Measurements from ENCODE around the gene ATP5PF. TPM values are rescaled to one million over a fixed set of nuclear protein-coding genes. Genes with fewer than 3 reads are reported as not detected.

The ATP5PF gene
- total RNA-seq, 1 experiment from 2014 or later: 156 TPM

DNA sequence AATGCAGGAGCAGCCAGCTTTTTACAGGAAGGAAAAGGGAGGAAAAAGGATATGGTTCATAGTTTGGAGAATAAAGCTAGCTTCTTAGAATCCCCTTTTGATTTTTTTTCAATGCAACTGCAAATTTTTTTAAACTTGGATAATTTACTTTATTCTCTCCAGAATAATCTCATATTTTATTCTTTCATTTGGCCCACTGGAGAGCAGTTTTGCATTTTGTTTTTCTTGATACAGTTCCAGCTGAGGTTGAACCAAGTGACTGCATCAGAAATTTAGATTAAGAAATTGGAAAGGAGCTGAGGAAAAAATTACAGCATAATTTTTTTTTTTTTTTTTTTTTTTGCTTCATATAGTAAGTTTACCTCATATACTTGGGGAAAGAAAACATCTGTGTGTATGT is 22.8 kb upstream of the ATP5PF start:
- Histone ChIP-seq H3K36me3 (ENCODE audit: control insufficient read depth, insufficient read depth, low read length) (no peaks in the 10 kb centered on the region), H3K9me3 (no peaks in the 10 kb centered on the region), H3K4me1 (no peaks in the 10 kb centered on the region), H3K27me3 (replicated peaks; ENCODE audit: control insufficient read depth, insufficient read depth, low read length) (no peaks in the 10 kb centered on the region), H3K4me3 (ENCODE audit: low read depth, low read length) (no peak overlapping the region)
- no peak for TF ChIP-seq CTCF (IDR thresholded peaks at IDR 0.05; ENCODE audit: insufficient read depth in 1 of 2, low read depth in 1 of 2, low read length in 1 of 2, severe bottlenecking in 1 of 2, unreplicated experiment in 1 of 2)
- H3K27me3 Mint-ChIP-seq (ENCODE audit: insufficient read depth, unreplicated experiment): no peaks in the 10 kb centered on the region
- no peak overlapping the region for H3K4me3 Mint-ChIP-seq (ENCODE audit: unreplicated experiment)
- no peak overlapping the region for H3K27ac Mint-ChIP-seq (ENCODE audit: unreplicated experiment)
- POLR2A ChIA-PET: no interaction called here
- H3K9me3 Mint-ChIP-seq (ENCODE audit: unreplicated experiment): no peaks in the 10 kb centered on the region
- no peak for DNase-seq
- intact Hi-C loops (cut with micrococcal nuclease; ENCODE audit: unreplicated experiment): no loop called here
- no peaks in the 10 kb centered on the region for H3K4me1 Mint-ChIP-seq (ENCODE audit: low read depth, unreplicated experiment)
- CTCF ChIA-PET: no interaction called here
- H3K36me3 Mint-ChIP-seq (ENCODE audit: insufficient read depth, unreplicated experiment): peaks cover 44% of the 10 kb centered on the region
- no TSS peak for BruUV-seq (replicated peaks)

- TF ChIP-seq CTCF (IDR thresholded peaks at IDR 0.05; ENCODE audit: insufficient read depth in 1 of 2, low read depth in 1 of 2, low read length in 1 of 2, severe bottlenecking in 1 of 2, unreplicated experiment in 1 of 2): no peak
- BruUV-seq (replicated peaks): no TSS peak
These were observed 21.7 kb upstream of the ATP5PF start for GRCh38 chr21:25756190-25756932.

GRCh38 chr21:25752416-25752815 is 17.7 kb upstream of the ATP5PF start:
- no peak overlapping the region for H3K4me3 ChIP-seq (ENCODE audit: low read depth, low read length)
- intact Hi-C loops (cut with micrococcal nuclease; ENCODE audit: unreplicated experiment): no loop called here
- no peak overlapping the region for H3K27ac Mint-ChIP-seq (ENCODE audit: unreplicated experiment)
- H3K4me1 Mint-ChIP-seq (ENCODE audit: low read depth, unreplicated experiment): no peaks in the 10 kb centered on the region
- H3K9me3 Mint-ChIP-seq (ENCODE audit: unreplicated experiment): no peaks in the 10 kb centered on the region
- H3K9me3 ChIP-seq: no peaks in the 10 kb centered on the region
- DNase-seq: no peak
- peaks cover 26% of the 10 kb centered on the region for H3K36me3 Mint-ChIP-seq (ENCODE audit: insufficient read depth, unreplicated experiment)
- no TSS peak for BruUV-seq (replicated peaks)
- H3K27me3 ChIP-seq (replicated peaks; ENCODE audit: control insufficient read depth, insufficient read depth, low read length): no peaks in the 10 kb centered on the region
- no peak for TF ChIP-seq CTCF (IDR thresholded peaks at IDR 0.05; ENCODE audit: insufficient read depth in 1 of 2, low read depth in 1 of 2, low read length in 1 of 2, severe bottlenecking in 1 of 2, unreplicated experiment in 1 of 2)
- H3K4me3 Mint-ChIP-seq (ENCODE audit: unreplicated experiment): no peak overlapping the region
- CTCF ChIA-PET: no interaction called here
- H3K4me1 ChIP-seq: no peaks in the 10 kb centered on the region
- H3K36me3 ChIP-seq (ENCODE audit: control insufficient read depth, insufficient read depth, low read length): no peaks in the 10 kb centered on the region; the same call in 1 of the 2 replicates
- POLR2A ChIA-PET: no interaction called here
- no peaks in the 10 kb centered on the region for H3K27me3 Mint-ChIP-seq (ENCODE audit: insufficient read depth, unreplicated experiment)

More at GRCh38 chr21:25756190-25756932, 21.7 kb upstream of the ATP5PF start:
- peaks cover 44% of the 10 kb centered on the region for H3K36me3 Mint-ChIP-seq (ENCODE audit: insufficient read depth, unreplicated experiment)
- intact Hi-C loops (cut with micrococcal nuclease; ENCODE audit: unreplicated experiment): no loop called here
- H3K4me3 ChIP-seq (ENCODE audit: low read depth, low read length): no peak overlapping the region
- H3K36me3 ChIP-seq (ENCODE audit: control insufficient read depth, insufficient read depth, low read length): no peaks in the 10 kb centered on the region
- no peaks in the 10 kb centered on the region for H3K27me3 Mint-ChIP-seq (ENCODE audit: insufficient read depth, unreplicated experiment)
- no peaks in the 10 kb centered on the region for H3K4me1 Mint-ChIP-seq (ENCODE audit: low read depth, unreplicated experiment)
- ChIA-PET POLR2A (no interaction called here), CTCF (no interaction called here)
- H3K9me3 Mint-ChIP-seq (ENCODE audit: unreplicated experiment): no peaks in the 10 kb centered on the region
- no peaks in the 10 kb centered on the region for H3K4me1 ChIP-seq
- H3K27ac Mint-ChIP-seq (ENCODE audit: unreplicated experiment): no peak overlapping the region
- H3K9me3 ChIP-seq: no peaks in the 10 kb centered on the region
- no peaks in the 10 kb centered on the region for H3K27me3 ChIP-seq (replicated peaks; ENCODE audit: control insufficient read depth, insufficient read depth, low read length)
- DNase-seq: no peak
- no peak overlapping the region for H3K4me3 Mint-ChIP-seq (ENCODE audit: unreplicated experiment)
